ENCODE results near the gene SLC27A4. TPM values are rescaled to one million over a fixed set of nuclear protein-coding genes. Genes with fewer than 3 reads are reported as not detected.

Gene SLC27A4
- total RNA-seq, 2 donors from 2014 or later, result 7.7 to 22.3 TPM

DNA sequence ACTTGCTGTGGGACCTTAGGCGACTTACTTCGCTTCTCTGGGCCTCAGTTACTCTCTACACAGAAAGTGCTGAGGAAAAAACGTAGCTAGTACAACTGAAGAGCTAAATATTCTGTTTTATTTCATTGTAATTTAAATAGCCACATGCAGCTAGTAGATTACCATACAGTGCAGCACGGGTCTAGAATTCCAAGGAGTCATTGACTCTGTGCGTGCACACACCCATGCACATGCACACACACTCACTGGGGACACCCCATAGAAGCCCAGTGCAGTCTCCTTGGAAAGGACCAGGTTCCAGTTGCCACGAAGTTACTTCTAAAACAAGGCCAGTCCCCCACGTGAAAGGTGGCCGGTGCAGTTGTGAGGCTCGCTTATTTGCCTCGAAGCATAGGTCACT, 47.8 kb downstream of the SLC27A4 start:
- Mint-ChIP-seq H3K27ac (no peak overlapping the region), H3K4me3 (no peak overlapping the region), H3K9me3 (no peaks in the 10 kb centered on the region), H3K4me1 (no peaks in the 10 kb centered on the region), H3K36me3 (ENCODE audit: low read depth) (peaks cover 51% of the 10 kb centered on the region), H3K27me3 (no peaks in the 10 kb centered on the region)
- no peak for ATAC-seq (replicated peaks)

DNA sequence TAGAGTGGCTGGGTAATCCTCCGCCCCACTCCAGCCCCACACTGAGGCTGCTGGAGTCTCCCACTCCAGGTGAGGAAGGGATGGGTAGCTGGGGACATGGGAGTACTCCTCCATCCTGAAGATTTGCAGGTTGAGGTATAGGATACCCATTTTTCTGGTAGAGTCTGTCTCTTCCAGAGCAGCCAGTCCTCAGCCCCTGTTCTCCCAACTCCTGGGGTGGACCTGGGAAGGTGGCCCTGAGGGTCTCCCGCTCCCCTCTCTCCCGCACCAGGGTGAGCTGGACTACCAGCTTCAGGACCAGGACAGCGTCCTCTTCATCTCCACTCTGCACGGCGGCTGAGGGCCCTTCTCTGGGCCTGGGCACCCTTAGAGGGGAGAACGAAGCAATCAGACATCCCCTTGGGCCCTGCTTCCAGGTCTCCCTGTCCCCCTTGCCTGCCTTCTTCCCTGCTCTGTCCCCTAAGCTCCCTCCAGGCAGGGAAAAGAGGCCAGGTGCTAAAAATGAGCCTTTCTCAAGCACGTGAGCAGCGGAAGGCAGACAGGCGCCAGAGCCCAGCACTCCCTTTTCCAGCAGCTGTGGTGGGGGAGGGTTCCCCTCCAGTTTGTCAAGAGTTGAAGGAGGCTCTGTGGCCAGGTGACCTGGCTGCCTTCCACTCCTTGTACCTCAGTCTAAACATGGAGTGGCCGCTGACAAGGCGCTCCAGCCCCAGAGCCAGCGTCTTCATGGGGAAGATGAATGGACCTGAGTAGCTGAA, 49.2 kb downstream of the SLC27A4 start:
- no peaks in the 10 kb centered on the region for H3K9me3 Mint-ChIP-seq
- no peaks in the 10 kb centered on the region for H3K27me3 Mint-ChIP-seq
- H3K4me3 Mint-ChIP-seq, result no peak overlapping the region
- ATAC-seq (replicated peaks), result no peak
- no peaks in the 10 kb centered on the region for H3K4me1 Mint-ChIP-seq
- H3K36me3 Mint-ChIP-seq (ENCODE audit: low read depth), result peaks cover 56% of the 10 kb centered on the region
- H3K27ac Mint-ChIP-seq, result no peak overlapping the region

DNA sequence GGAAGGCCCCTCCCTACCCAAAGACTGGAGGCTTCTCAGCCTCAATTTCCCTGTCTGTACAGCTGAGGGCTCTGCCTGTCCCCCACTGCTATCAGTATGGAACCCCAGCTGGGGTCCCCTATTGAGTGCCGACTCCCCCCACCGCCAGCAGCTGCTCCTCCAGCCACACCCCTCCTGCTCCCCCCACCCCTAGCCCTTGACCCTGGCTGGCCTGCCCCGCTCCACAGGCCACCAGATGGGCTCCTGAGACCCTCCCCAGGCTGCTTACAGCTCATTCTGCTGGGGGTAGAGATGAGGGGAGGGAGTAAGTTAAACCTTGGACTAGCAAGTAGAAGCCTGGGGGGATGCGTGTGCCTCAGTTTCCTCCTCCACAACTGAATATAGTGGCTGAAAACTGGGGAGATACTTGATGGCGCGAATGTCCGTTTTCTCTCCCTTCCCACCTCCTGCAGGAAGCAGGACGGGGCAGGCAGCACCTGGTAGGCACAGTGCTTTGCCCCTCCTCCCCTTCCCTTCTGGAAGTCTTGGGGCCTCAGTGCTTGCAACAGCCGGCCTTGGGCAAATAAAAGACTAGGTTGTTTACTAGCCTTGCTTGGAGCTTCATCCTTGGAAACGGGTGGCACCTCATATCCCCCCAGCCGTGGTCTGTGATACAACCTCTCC, 50.0 kb downstream of the SLC27A4 start:
- Mint-ChIP-seq H3K36me3 (ENCODE audit: low read depth) (peaks cover 53% of the 10 kb centered on the region), H3K27me3 (no peaks in the 10 kb centered on the region), H3K9me3 (no peaks in the 10 kb centered on the region), H3K27ac (no peak overlapping the region), H3K4me1 (no peaks in the 10 kb centered on the region), H3K4me3 (no peak overlapping the region)
- no peak for ATAC-seq (replicated peaks)

DNA sequence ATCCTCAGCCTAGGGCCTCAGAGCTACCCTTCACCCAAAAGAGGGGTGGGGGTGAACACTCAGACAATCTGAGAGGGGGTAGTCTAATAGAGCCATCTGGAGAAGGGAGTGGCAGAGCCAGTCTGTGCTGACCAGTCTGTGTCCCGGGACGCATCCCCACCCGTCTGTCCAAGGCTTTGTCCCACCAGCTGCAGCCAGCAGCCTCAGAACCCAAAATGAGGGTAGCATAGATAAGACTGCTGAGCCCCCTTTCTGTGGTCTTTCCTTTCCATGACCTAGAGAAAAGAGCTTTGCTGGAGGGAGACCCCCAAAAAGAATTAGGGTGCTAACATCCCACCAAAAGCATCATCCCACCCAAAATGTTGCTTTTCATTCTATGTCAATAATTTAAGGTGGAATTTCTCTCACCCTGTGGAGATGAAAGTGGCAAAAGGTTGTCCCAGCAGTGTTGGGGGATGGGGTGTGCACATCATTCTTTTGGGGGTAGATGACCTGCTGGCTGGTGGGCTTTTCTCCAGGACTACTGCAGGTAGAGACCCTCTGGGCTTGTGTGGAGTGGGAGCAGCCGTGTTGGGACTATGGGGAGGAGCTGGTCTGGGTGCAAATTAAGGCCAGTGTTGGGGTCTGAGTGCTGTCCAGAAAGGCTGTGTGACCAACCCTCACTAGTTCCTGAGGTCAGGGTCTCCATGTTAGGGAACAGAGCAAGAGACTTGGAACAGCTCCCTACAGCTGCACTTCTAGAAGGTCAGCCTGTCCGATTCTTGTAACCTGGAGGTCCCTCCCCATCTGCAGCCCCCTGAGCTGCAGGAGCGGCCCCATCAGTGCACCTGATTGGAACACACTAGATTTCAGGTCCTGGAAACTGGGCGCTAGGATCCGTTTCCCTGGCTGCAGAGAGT, 50.7 kb downstream of the SLC27A4 start:
- Mint-ChIP-seq H3K36me3 (ENCODE audit: low read depth) (peaks cover 50% of the 10 kb centered on the region), H3K4me3 (no peak overlapping the region), H3K27ac (no peak overlapping the region), H3K4me1 (no peaks in the 10 kb centered on the region), H3K27me3 (no peaks in the 10 kb centered on the region), H3K9me3 (no peaks in the 10 kb centered on the region)
- no peak for ATAC-seq (replicated peaks)

DNA sequence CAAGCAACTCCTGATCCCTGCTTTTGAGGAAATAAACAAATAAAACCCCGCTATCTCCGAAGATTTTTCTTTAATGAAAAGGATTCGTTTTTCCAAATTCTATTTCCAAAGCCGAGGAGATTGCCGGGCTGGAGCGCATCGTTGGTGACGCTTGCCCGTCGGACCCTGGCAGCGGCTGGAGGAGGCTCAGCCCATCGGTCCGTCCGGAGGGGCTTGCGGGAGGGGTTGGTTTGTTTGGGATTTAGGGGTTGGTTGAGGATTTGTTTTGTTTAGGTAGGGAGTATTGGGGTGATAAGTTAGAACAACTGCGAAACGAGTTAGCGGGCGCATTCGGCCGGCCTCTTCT, 51.6 kb downstream of the SLC27A4 start:
- H3K4me1 Mint-ChIP-seq, result no peaks in the 10 kb centered on the region
- H3K4me3 Mint-ChIP-seq, result no peak overlapping the region
- H3K27me3 Mint-ChIP-seq, result no peaks in the 10 kb centered on the region
- H3K9me3 Mint-ChIP-seq, result no peaks in the 10 kb centered on the region
- ATAC-seq (replicated peaks), result no peak
- H3K36me3 Mint-ChIP-seq (ENCODE audit: low read depth), result peaks cover 50% of the 10 kb centered on the region
- no peak overlapping the region for H3K27ac Mint-ChIP-seq

DNA sequence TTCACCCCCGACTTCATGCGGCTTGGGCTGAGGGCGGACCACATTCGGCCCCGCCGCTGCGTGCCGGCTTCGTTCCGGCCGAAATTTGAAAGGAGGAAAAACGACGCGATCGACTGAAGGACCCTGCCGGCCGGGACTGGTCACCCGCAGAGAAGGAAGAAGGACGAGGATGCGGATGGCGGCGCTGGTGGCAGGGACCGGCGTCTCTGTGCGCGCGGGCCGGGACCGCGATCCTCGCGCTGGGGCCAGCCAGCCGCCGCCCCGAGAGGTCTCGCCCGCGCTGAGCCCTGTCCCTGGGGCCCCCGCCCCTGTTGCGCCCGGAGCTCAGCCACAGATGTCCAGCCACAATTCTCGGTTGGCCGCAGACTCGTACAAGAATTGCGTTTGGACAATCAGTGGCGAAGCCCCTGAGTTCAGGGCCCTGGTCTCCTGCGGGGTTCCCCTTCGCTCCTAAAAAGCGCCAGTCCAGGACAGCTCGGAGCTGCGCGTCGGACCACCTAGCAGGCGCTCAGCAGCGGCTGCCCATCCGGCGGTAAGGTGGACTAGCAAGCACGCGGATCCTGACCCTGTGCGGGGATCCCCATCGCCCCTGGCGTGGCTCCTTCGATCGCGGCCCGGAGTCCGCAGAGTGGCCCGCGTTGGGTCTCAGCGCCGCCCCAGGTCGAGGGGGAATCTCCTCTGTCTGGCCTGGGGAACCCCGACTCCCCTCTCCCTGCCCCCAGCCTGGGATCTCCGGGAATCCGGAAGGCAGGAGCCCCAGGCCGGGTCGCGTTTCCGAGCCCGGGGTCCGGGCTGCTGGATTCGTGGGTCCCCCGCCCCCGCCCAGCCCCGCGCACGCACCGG, 52.2 kb downstream of the SLC27A4 start:
- no peaks in the 10 kb centered on the region for H3K9me3 Mint-ChIP-seq
- peaks cover 46% of the 10 kb centered on the region for H3K36me3 Mint-ChIP-seq (ENCODE audit: low read depth)
- H3K27me3 Mint-ChIP-seq, result no peaks in the 10 kb centered on the region
- ATAC-seq (replicated peaks), result no peak
- no peaks in the 10 kb centered on the region for H3K4me1 Mint-ChIP-seq
- no peak overlapping the region for H3K4me3 Mint-ChIP-seq
- no peak overlapping the region for H3K27ac Mint-ChIP-seq

DNA sequence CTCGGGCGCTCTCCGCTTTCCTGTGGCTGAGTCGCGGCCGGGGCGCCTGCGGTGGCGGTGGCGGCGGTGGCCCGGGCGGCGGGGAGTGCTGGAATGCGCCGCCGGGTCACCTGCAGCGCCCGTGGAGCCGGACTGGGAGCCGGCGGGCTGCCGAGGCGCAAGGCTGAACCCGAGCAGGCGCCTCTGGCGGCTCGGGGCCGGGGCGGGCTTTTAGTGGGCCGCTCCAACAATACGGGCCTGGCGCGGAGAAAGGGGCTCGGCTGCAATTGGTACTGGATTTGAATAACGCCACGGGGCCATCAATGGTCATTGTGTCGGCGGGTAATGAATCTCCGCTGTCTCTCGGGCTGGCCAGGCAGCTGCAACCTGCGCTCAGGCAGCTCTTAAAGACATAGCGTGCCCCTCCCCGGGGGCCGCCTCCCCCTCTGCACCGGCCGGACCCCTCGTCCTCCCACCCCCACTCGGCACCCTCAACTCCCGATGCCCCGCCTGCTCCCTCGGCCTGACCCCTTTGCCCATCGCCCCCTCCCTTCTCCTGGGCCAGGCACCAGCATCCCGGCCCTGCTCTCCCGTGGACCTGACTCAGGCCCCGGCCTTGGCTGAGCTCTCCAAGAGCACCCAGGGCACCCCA, 52.9 kb downstream of the SLC27A4 start:
- H3K4me1 Mint-ChIP-seq, result no peaks in the 10 kb centered on the region
- no peak overlapping the region for H3K27ac Mint-ChIP-seq
- H3K27me3 Mint-ChIP-seq, result no peaks in the 10 kb centered on the region
- H3K9me3 Mint-ChIP-seq, result no peaks in the 10 kb centered on the region
- ATAC-seq (replicated peaks), result no peak
- H3K36me3 Mint-ChIP-seq (ENCODE audit: low read depth), result peaks cover 39% of the 10 kb centered on the region
- H3K4me3 Mint-ChIP-seq, result no peak overlapping the region

DNA sequence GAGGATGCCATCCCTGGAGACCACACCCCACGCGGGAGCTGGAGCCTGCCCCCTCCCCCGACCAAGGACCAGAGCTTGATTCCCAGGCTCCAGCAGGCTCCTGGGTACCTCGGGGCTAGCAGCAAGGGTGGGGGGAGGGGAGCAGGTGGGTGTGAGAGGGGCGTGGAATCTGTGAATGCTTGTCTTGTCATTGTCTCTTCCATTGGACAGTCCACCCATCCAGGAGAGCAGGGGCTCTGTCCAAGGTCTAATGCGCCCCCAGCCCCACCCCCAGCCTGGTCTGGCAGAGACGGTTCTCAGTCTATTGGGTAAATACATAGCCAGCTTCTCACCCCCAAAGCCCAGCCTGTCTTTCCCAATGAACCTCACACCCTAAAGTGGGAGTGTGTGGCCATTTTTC, 53.6 kb downstream of the SLC27A4 start:
- Mint-ChIP-seq H3K36me3 (ENCODE audit: low read depth) (peaks cover 34% of the 10 kb centered on the region), H3K4me3 (no peak overlapping the region), H3K27ac (no peak overlapping the region)

DNA sequence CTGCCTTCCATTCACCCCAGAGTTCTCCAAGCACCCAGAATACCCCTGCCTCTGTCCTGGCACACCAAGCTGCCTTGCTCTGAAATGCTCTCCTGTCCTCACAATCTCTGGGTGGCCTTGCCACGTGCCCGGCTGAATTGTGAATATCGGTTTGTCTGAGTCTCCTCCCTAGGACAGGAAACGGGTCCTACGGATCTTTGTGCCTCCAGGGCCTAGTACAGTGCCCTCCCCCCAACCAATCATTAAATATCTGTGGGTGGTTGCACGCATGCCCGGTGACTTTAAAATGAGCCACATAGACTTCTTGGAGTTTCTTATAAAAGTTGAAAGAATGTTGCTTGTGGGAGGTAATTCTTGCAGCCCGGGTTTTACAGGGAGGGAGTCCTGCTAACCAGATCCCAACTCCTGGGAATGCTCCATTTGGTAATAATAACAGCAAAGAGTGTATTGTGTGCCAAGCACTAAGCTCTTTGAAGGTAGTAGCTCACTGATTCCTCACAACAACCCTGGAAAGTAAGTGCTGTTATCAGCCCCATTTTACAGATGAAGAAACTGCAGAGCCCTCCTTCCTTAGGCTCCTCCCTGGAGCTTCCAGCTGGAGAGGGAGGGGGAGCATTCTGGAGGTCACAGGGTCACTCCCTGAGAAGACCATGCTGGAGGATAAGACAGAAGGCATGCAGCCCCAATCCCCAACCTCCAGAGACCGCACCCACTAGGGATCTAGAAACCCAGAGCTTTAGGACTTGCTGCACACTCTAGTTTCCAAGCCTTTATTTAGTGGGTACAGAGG, 54.2 kb downstream of the SLC27A4 start:
- no peak overlapping the region for H3K4me3 Mint-ChIP-seq
- no peak for ATAC-seq (replicated peaks)
- peaks cover 28% of the 10 kb centered on the region for H3K36me3 Mint-ChIP-seq (ENCODE audit: low read depth)
- no peaks in the 10 kb centered on the region for H3K27me3 Mint-ChIP-seq
- H3K27ac Mint-ChIP-seq, result no peak overlapping the region
- H3K4me1 Mint-ChIP-seq, result no peaks in the 10 kb centered on the region
- no peaks in the 10 kb centered on the region for H3K9me3 Mint-ChIP-seq

More for the DNA sequence above, 53.6 kb downstream of the SLC27A4 start:
- Mint-ChIP-seq H3K4me1 (no peaks in the 10 kb centered on the region), H3K9me3 (no peaks in the 10 kb centered on the region), H3K27me3 (no peaks in the 10 kb centered on the region)
- no peak for ATAC-seq (replicated peaks)

DNA sequence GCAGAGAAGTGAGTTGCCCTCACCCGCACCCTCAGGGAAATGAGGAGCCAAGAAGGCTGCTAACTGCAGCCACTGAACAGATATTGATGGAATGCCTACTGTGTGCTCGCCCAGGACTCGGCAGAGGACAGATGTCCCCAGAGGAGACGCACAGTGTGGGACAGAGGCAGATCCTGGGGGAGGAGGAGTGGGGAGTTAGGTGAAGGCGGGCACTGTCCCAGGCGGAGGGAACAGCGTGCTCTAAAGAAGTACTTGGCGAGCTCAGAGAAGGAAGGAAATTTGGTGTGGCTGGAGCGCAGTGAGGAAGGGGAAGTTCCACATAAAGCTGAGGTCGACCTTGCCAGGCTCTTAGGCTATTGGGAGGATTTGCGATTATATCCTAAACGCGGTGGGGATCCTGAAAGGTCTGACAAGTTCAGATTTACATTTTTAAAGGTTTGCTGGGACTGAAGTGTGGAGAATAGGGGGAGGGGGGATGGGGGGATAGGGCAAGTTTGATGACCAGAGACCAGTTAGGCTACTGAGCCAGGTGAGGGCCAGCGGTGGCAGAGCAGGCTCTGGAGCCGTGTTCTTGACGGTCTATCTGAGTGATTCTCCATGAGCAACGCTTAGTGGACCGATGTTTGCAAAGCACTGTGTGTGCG, 56.8 kb downstream of the SLC27A4 start:
- Mint-ChIP-seq H3K4me3 (no peak overlapping the region), H3K27ac (no peak overlapping the region), H3K36me3 (ENCODE audit: low read depth) (peaks cover 10% of the 10 kb centered on the region)

DNA sequence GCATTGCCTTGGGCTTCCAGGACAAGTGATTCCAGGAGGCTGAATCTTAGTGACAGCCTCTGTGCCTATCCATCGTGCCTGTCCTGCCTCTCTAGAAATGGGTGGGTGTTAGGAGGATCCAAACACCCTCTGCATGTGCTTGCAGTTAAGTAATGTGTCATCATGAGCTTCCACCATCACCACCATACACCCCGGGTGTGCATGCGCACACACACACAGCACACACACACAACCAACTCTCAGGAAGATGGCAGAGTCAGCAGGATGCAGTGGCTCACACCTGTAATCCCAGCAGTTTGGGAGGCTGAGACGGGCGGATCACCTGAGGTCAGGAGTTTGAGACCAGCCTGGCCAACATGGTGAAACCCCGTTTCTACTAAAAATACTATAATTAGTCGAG, 57.5 kb downstream of the SLC27A4 start:
- H3K36me3 Mint-ChIP-seq (ENCODE audit: low read depth), result peaks cover 6% of the 10 kb centered on the region
- no peak for ATAC-seq (replicated peaks)

More for the DNA sequence above, 56.8 kb downstream of the SLC27A4 start:
- no peaks in the 10 kb centered on the region for H3K9me3 Mint-ChIP-seq
- H3K4me1 Mint-ChIP-seq, result no peaks in the 10 kb centered on the region
- H3K27me3 Mint-ChIP-seq, result no peaks in the 10 kb centered on the region
- no peak for ATAC-seq (replicated peaks)

DNA sequence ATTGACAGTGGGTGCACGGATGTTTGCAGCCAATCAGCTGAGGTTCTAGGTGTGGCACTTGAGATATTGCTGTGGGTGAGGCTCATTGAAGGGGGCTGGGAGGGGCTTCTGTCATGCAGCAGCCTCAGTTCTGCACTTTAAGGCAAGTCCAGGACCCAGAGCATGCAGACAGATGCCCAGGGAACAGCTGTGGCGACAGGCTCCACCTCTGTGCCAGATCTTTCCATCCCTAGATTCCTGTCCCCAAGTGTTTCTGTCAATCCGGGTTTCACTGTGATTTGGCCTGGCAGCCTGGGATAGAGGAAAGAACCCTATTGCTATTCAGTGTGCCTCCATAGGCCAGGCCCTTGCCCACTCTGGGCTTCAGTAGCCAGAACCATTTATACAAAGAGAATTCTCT, 59.5 kb downstream of the SLC27A4 start:
- no peak overlapping the region for H3K4me3 Mint-ChIP-seq
- ATAC-seq (replicated peaks), result no peak
- H3K27ac Mint-ChIP-seq, result no peak overlapping the region
- no peaks in the 10 kb centered on the region for H3K9me3 Mint-ChIP-seq
- H3K36me3 Mint-ChIP-seq (ENCODE audit: low read depth), result no peaks in the 10 kb centered on the region
- H3K4me1 Mint-ChIP-seq, result no peaks in the 10 kb centered on the region
- H3K27me3 Mint-ChIP-seq, result peaks cover 4% of the 10 kb centered on the region

More for the DNA sequence above, 57.5 kb downstream of the SLC27A4 start:
- H3K4me3 Mint-ChIP-seq, result no peak overlapping the region
- H3K9me3 Mint-ChIP-seq, result no peaks in the 10 kb centered on the region
- H3K27ac Mint-ChIP-seq, result no peak overlapping the region
- no peaks in the 10 kb centered on the region for H3K4me1 Mint-ChIP-seq
- peaks cover 2% of the 10 kb centered on the region for H3K27me3 Mint-ChIP-seq

DNA sequence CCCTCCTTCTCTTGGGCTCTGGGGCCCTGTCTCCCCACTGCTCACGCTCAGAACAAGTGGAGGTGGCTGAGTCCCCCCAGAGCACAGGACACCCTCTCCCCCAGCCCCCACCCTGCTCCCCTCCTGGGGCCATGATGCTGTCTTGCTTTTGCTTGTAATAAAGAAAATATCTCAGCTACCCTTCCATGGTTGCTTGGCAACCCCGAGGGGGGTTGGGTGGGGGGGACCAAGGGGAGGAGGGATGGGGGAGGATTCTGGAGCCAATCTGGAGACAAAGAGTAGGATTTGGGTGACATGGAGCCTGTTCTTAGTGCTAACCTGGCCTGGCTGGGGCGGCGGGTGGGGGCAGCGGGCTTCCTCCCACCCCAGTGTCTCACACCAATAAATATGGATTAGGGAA, 64.2 kb downstream of the SLC27A4 start:
- Mint-ChIP-seq H3K27ac (no peak overlapping the region), H3K27me3 (peaks cover 16% of the 10 kb centered on the region), H3K4me3 (no peak overlapping the region), H3K9me3 (no peaks in the 10 kb centered on the region), H3K4me1 (no peaks in the 10 kb centered on the region), H3K36me3 (ENCODE audit: low read depth) (no peaks in the 10 kb centered on the region)
- no peak for ATAC-seq (replicated peaks)

Measured in activated T-helper 17 cell treated with anti-CD3 and anti-CD28 coated beads, Interleukin-2, amount 50 U/mL, for 72 hours (primary cell).